ENCODE measurements around the gene XYLB.
"Not testable (repeated sequence)": the region's sequence is repeated elsewhere in the genome, so short reads cannot be mapped to it uniquely, and the experiment has no call there.

XYLB gene

GRCh38 chr3:38346587-38347410 is at the start of gene XYLB:
Gene XYLB (plus strand): TSS chr3:38346785. CDS start chr3:38346869, 84 bp downstream.
- peak; percentile 60 for DNase-seq (ENCODE audit: low read depth)

DNA sequence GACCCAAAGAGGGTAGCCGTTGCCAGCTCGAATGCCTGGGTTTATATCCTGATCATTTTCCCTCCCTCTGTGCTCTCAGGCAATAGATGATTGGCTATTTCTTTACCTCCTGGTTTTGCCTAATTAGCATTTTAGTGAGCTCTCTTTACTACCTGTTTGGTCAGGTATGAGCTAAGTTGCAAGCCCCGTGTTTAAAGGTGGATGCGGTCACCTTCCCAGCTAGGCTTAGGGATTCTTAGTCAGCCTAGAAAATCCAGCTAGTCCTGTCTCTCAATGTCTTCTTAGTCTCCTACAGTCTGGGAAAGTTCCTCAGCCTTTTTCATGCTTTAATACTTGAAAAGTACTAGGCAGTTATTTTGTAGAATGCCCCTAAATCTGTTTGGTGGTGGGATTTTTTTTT is 49.5 kb upstream of the XYLB start:
- DNase-seq (ENCODE audit: low read depth) = not testable (repeated sequence)

DNA sequence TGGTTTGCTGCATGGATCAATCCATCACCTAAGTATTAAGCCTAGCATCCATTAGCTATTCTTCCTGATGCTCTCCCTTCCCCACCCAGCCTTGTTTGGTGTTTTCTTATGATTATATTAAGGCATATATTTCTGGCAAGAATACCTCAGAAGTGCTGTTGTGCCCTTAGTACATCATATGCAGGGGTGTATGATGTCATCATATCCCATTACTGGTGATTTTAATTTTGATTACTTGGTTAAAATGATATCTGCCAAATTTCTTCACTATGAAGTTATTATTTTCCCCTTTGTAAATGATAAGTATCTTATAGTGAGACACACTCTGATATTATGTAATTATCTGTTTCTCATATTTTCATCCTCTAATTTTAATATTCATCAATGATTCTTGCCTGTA is 49.0 kb upstream of the XYLB start:
- DNase-seq (ENCODE audit: low read depth) = no peak

GRCh38 chr3:38297947-38298711 is 48.5 kb upstream of the XYLB start:
- no peak for DNase-seq (ENCODE audit: low read depth)

DNA sequence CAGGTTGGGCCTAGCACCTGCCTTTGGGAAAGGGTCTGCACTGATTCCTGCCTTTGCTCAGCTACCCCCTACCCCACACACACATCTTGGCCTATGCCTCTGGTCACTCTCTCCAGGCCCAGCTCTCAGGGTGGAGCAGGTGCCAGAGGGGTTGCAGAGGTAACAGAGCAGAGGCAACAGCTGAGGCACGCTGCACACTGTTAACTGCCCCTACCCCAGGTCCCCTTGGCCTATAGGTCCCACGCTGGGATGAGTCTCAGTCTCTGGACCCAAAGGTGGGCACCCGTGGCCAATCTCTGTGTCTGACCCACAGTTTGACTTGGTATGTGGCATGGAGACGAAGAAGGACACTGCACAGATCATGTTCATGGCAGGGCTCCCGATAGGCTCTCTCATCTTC is 39.6 kb upstream of the XYLB start:
- DNase-seq (ENCODE audit: low read depth) = no peak

DNA sequence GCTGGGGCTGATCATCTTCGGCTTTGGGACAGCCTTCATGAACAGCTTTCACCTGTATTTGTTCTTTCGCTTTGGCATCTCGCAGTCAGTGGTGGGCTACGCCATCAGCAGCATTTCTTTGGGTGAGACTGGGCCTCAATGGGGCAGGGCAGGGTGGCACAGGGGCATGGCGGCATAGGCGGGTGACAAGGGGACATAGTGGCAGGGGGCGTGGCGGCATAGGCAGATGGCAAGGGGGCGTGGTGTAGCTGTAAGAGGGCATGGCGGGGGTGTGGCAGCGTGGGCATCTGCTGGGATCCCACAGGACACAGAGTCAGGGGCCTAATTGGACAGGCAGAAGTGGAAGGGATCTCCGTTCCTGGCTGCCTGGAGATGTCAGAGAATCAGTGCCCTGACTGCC is 39.0 kb upstream of the XYLB start:
- DNase-seq (ENCODE audit: low read depth) = no peak

DNA sequence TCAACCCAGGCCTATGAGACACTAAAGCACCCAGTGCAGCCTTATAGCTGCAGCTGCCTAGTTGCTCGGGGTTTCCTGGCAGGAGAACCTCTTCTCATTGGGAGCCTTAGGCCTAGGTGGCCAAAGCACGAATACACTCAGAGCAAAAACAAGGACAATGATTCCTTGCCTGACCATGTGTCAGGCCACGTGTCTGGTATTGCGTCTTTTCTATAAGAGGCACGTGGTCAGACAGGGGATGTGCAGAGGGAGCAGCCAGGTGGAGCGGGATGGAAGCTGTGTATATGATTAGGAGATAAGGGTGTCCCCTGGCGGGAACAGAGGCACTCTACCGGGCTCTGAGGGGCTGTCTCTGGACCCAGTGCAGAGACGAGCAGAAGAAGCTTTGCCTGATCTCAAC is 38.1 kb upstream of the XYLB start:
- no peak for DNase-seq (ENCODE audit: low read depth)

- no peak for DNase-seq (ENCODE audit: low read depth)
These were observed 35.1 kb upstream of the XYLB start for GRCh38 chr3:38311476-38311875.

GRCh38 chr3:38311941-38312340 is 34.6 kb upstream of the XYLB start:
- DNase-seq (ENCODE audit: low read depth) = no peak

GRCh38 chr3:38312356-38312755 is 34.2 kb upstream of the XYLB start:
- DNase-seq (ENCODE audit: low read depth) = no peak

- DNase-seq (ENCODE audit: low read depth) = no peak
These were observed 33.3 kb upstream of the XYLB start for GRCh38 chr3:38313263-38313662.

- no peak for DNase-seq (ENCODE audit: low read depth)
These were observed 32.9 kb upstream of the XYLB start for GRCh38 chr3:38313695-38314094.

DNA sequence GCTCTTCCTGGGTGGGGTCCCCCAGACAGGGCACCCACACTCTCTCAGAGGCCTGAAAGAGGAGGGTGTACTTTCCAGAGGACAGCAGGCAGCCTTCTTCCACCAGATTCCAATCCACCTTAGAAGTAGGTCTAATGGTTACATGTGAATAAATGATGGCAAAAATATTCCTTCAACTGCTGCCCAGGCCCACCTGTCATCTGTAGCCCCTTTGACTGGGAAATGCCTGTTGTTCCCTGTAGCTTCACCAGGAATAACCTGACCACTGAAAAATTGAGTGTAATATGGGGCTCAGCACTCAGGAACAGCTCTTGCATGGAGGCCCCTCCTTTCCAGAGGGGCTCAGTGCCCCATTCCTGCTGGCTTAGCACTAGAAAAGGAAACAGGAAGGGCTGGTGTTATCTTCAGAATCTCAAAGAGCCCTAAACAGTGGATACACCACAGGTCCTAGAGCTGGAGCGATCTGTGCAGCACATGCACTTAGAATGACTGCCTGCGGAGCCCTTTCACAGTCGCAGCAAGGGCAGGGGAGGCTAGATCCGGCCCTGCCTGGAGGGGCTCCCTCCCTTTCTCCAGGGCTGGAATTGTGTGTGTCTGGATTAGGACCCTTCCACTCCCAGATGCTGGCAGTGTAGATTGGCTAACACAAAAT is 32.3 kb upstream of the XYLB start:
- DNase-seq (ENCODE audit: low read depth) = no peak

DNA sequence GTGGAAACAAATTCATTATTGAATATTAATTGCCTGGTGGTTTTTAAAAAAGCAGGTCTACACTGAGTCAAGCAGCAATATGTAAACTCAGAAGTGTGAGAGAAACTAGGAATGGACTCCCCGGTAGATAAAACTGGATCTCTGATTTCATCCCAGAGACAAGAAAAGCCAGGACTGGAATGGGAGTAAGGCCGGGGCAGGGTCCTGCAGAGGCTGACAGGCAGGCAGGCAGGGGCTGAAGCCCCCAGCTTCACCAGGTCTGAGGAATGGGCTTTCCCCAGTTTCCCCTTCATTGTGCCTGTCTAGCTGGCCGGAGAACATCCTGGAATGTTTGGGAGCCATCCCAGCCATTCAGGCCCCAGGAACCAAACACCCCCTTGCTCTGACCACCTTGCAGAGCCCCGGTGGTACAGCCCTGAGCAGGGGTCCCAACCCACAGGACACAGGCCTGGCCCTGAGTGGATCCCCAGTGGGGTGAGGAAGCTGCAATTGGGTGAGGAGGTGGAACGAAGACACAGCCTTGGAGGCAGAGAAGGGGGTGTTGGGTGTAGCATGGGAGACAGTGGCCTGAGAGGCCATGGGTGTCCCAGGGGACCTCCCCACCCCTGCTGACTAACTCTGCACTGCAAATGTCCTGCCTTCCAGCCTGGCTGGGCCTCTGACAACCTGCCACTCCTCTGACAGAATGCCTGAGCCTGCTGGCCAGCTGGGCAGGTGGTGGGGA is 31.7 kb upstream of the XYLB start:
- no peak for DNase-seq (ENCODE audit: low read depth)

- no peak for DNase-seq (ENCODE audit: low read depth)
These were observed 30.9 kb upstream of the XYLB start for GRCh38 chr3:38315488-38316230.

DNA sequence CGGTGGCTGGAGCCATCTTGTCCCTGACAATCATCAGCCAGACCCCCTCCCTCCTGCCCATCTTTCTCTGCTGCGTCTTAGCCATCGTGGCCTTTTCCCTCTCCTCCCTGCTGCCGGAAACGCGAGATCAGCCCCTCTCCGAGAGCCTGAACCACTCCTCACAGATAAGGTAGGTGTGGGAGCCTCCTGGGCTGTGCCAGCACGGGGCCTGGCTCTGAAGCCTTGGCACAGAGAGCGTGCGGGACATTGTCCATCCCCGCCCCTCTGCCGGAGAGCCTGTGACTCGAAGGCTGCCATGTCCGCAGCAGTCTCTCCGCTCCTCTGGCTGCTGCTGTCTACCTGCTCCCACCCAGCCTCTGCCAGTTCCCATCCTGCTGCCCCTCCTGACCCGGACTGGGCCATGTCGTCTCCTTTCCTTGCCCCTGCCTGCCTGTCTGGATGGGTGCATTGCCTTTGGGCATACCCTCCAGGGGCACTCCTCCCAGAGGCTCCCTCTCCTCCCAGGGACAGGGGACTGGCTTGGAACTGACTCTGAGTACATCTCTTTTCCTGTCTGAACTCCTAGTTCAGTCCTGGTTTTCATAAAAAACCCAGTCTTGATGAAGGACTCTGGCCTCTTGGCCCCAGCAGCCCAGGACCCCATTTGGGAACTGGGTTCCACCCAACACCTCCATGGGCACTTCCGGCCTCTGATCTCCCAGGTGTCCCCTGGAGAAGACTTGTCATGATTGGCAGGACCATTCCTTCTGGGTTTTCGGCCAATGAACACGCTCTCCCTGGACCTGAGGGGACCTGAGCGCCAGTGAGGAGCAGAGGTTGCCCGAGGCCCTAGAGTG is 30.0 kb upstream of the XYLB start:
- no peak for DNase-seq (ENCODE audit: low read depth)

DNA sequence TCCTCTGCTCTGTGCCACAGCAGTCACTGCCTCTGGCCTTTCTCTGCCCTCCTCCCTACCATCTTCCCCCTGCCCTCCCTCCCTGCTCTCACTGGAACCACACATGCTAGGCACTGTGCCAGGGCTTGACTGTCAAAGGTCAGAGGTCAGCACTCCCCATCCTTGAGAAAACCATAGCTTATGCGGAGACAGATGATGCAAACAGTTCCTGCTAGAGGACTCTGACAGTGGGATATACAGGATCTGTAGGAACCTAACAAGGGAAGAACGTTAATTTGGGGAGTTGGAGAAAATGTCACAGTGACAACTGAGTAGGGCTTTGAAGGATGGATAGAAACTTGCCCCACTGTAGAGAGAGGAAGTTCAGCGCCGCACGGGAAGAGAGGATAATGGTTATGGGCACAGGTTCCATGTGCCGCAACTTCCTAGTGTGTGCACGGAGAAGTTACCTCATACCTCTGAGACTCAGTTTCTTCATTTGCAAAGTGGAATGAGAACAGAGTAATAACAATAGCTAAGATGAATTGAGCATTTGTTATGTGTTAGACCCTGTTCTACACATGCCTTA is 29.3 kb upstream of the XYLB start:
- DNase-seq (ENCODE audit: low read depth) = no peak

DNA sequence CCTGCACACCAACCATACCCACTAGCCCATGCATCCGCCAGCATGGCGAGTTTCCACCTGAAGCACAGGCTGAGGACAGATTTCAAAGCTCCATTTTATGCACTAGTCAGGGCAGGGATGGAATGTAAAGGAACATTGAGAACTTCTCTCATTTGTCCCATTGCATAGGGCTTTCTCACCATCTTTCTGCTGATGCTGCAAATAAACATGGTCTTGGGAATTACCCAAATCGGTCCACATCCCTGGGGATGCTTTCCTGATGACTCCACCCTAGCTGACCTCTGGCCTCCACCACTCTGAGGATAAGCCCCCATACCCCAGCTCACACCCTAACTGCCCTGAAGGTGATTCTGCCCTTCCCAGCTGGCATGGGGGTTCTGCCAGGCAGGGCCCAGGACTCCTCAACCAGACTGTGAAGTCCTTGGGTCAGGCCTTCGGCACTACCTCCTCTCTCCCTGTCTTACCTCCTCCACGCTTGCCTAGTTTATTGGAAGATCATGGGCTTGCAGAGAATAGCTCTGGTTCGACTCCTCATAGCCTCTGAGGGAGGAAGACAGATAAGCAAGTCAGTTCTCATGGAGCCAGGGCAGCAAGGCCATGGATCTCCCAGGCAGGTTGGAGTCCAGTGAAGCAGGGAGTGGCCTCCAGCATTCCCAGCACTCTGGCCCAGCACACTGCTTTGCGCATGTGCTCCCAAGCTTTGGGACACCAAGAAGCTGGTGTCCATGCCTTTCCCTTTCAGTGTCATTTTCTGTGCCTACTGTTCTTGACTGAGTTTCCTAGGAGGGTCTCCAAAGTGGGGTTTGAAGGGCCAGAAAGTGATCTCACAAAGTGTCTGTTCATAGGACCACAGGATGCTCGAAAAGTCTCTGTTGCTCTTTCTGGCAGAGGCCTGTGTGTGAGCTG is 27.6 kb upstream of the XYLB start:
- no peak for DNase-seq (ENCODE audit: low read depth)

DNA sequence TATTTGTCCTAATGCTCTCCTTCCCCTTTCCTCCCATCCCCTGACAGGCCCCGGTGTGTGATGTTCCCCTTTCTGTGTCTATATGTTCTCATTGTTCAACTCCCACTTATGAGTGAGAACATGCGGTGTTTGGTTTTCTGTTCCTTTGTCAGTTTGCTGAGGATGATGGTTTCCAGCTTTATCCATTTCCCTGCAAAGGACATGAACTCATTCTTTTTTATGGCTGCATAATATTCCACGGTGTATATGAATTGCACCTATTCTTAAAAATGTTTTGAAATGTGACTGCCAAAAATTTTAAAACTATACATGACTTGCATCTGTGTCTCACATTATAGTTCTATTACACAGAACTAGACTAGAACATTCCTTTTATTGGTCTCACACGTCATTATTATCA is 25.9 kb upstream of the XYLB start:
- not testable (repeated sequence) for DNase-seq (ENCODE audit: low read depth)

Data from stimulated activated CD4-positive, alpha-beta T cell treated with anti-CD3 and anti-CD28 coated beads, Interleukin-2, amount 100 ng/mL, for 4 hours (primary cell).